ENCODE data around the gene ZNF574. TPM values are rescaled to one million over a fixed set of nuclear protein-coding genes. Genes with fewer than 3 reads are reported as not detected.

The ZNF574 gene
- polyA plus RNA-seq, 1 donor (not counting 4 experiments of a cell fraction or from before 2014, with no cell fraction given) = 6.8 TPM

DNA sequence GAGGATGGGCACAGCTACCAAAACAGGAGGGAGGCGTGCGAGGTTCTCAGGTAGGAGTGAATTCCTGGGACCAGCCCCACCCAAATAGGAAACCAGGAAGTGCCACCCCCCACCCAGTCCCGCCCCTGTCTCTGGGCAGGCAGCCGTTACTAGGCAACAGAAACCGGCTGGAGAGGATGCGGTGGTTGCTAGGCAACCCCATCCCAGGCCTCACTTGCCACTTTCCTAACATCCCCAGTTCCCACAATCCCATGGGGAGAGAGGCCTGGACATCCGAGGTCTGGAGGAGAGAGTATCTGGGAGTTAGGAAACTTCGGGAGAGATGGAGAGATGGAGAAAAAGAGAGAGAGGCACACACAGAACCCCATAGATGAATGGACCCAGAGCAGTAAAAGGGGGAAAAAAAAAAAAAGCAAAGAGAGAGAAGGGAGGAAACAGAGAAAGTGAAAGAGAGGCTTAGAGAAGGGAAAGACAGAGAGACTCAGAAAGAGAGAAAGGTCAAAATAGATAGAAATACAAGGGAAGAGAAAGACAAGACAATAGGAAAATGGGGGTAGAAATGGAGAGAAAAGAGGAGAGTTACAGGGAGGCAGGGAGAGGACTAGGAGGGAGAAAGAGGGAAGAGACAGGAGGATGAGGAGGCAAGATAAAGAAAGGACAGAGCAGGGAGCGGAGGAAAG lies 9.8 kb upstream of the ZNF574 start:
- H3K27me3 ChIP-seq (ENCODE audit: control insufficient read depth, extremely low read depth, insufficient read depth, low read length) = peaks cover 27% of the 10 kb centered on the region
- FAIRE-seq = no peak
- H3K4me2 ChIP-seq (ENCODE audit: control insufficient read depth, extremely low read depth, insufficient read depth, low read depth, low read length) = no peak overlapping the region

DNA sequence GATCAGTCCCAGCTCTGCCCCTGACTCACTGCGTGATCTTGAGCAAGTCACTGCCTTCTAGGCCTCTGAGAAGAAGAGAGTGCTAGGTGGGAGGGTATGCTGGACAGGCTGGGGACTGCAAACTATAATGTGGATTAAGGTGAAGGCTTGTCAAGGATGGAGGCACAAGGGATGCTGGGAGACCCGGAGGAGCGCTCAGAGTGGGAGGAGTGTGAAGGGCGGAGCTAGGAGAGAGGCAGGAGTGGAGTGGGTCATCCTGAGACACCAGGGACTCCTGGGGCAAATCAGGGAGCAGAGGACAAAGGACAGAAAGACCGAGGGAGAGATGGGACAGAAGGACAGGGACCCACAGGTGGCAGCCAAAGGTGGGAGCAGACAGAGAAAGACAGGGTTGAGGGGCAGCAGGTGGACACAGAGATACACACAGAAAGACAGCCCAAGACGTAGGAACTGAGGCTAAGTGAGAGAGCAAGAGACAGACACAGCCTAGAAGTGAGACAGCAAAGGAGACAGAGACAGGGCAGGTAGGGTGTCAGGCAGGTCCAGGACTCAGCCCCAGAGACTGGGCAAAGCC lies 8.6 kb upstream of the ZNF574 start:
- H2AFZ ChIP-seq (ENCODE audit: control insufficient read depth, low read length) = no peak overlapping the region
- no peaks in the 10 kb centered on the region for H3K4me1 ChIP-seq (ENCODE audit: control insufficient read depth, extremely low read depth, insufficient read depth, low read length)
- DNase-seq (ENCODE audit: low read depth, low spot score) = no peak
- H3K36me3 ChIP-seq (ENCODE audit: control insufficient read depth in 2 of 2, extremely low read depth in 1 of 2, insufficient read depth in 2 of 2, low read length in 2 of 2) = no peaks in the 10 kb centered on the region
- no peaks in the 10 kb centered on the region for H4K20me1 ChIP-seq (ENCODE audit: control insufficient read depth, extremely low read depth, insufficient read depth, low read length)
- no peak overlapping the region for H3K4me3 ChIP-seq (ENCODE audit: control insufficient read depth in 2 of 3, extremely low read depth in 1 of 3, insufficient read depth in 2 of 3, low read depth in 1 of 3, low read length in 3 of 3)
- no peaks in the 10 kb centered on the region for H3K9me3 ChIP-seq (ENCODE audit: control insufficient read depth, low read depth, low read length)
- H3K4me2 ChIP-seq (ENCODE audit: control insufficient read depth, extremely low read depth, insufficient read depth, low read depth, low read length) = no peak overlapping the region
- no peaks in the 10 kb centered on the region for H3K9me1 ChIP-seq (ENCODE audit: control insufficient read depth, extremely low read depth, insufficient read depth, low read length)
- H3K27me3 ChIP-seq (ENCODE audit: control insufficient read depth, extremely low read depth, insufficient read depth, low read length) = peaks cover 27% of the 10 kb centered on the region
- dilution Hi-C loops (cut with MboI; ENCODE audit: extremely low pct_ligation_motif_present, low sequenced_read_pairs) = no loop called here
- H3K9ac ChIP-seq (ENCODE audit: control insufficient read depth, extremely low read depth, insufficient read depth, low read length) = no peak overlapping the region
- FAIRE-seq = no peak
- no peaks in the 10 kb centered on the region for H3K79me2 ChIP-seq (ENCODE audit: control insufficient read depth, insufficient read depth, low read length)
- no peak overlapping the region for H3K27ac ChIP-seq (ENCODE audit: control insufficient read depth, insufficient read depth, low read length)
- TF ChIP-seq, protein P1, sequence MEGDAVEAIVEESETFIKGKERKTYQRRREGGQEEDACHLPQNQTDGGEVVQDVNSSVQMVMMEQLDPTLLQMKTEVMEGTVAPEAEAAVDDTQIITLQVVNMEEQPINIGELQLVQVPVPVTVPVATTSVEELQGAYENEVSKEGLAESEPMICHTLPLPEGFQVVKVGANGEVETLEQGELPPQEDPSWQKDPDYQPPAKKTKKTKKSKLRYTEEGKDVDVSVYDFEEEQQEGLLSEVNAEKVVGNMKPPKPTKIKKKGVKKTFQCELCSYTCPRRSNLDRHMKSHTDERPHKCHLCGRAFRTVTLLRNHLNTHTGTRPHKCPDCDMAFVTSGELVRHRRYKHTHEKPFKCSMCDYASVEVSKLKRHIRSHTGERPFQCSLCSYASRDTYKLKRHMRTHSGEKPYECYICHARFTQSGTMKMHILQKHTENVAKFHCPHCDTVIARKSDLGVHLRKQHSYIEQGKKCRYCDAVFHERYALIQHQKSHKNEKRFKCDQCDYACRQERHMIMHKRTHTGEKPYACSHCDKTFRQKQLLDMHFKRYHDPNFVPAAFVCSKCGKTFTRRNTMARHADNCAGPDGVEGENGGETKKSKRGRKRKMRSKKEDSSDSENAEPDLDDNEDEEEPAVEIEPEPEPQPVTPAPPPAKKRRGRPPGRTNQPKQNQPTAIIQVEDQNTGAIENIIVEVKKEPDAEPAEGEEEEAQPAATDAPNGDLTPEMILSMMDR (optimal IDR thresholded peaks at IDR 0.05 in 1 of 3, IDR thresholded peaks at IDR 0.05 in 1 of 3, conservative IDR thresholded peaks at IDR 0.05 in 1 of 3; ENCODE audit: extremely low read depth in 1 of 3, insufficient read depth in 2 of 3, low read length in 3 of 3) = no peak
- no peak for TF ChIP-seq EZH2 (IDR thresholded peaks at IDR 0.05; ENCODE audit: low read length)

More for the DNA sequence above, 9.8 kb upstream of the ZNF574 start:
- Histone ChIP-seq H2AFZ (ENCODE audit: control insufficient read depth, low read length) (no peak overlapping the region), H3K79me2 (ENCODE audit: control insufficient read depth, insufficient read depth, low read length) (no peaks in the 10 kb centered on the region), H3K9me1 (ENCODE audit: control insufficient read depth, extremely low read depth, insufficient read depth, low read length) (no peaks in the 10 kb centered on the region), H3K36me3 (ENCODE audit: control insufficient read depth in 2 of 2, extremely low read depth in 1 of 2, insufficient read depth in 2 of 2, low read length in 2 of 2) (no peaks in the 10 kb centered on the region), H3K4me1 (ENCODE audit: control insufficient read depth, extremely low read depth, insufficient read depth, low read length) (no peaks in the 10 kb centered on the region), H3K9ac (ENCODE audit: control insufficient read depth, extremely low read depth, insufficient read depth, low read length) (no peak overlapping the region), H4K20me1 (ENCODE audit: control insufficient read depth, extremely low read depth, insufficient read depth, low read length) (no peaks in the 10 kb centered on the region), H3K27ac (ENCODE audit: control insufficient read depth, insufficient read depth, low read length) (no peak overlapping the region), H3K4me3 (ENCODE audit: control insufficient read depth in 2 of 3, extremely low read depth in 1 of 3, insufficient read depth in 2 of 3, low read depth in 1 of 3, low read length in 3 of 3) (no peak overlapping the region), H3K9me3 (ENCODE audit: control insufficient read depth, low read depth, low read length) (no peaks in the 10 kb centered on the region)
- dilution Hi-C loops (cut with MboI; ENCODE audit: extremely low pct_ligation_motif_present, low sequenced_read_pairs) = no loop called here
- no peak for DNase-seq (ENCODE audit: low read depth, low spot score)
- no peak for TF ChIP-seq EZH2 (IDR thresholded peaks at IDR 0.05; ENCODE audit: low read length)
- TF ChIP-seq, protein P1 (optimal IDR thresholded peaks at IDR 0.05 in 1 of 3, IDR thresholded peaks at IDR 0.05 in 1 of 3, conservative IDR thresholded peaks at IDR 0.05 in 1 of 3; ENCODE audit: extremely low read depth in 1 of 3, insufficient read depth in 2 of 3, low read length in 3 of 3) = no peak

All from keratinocyte (primary cell).